Duodenal mucosa (tissue), 2 donors: ENCODE results near the gene NUMB.
"Not testable (repeated sequence)": the region's sequence is repeated elsewhere in the genome, so short reads cannot be mapped to it uniquely, and the experiment has no call there.

Experiments
- H3K27ac ChIP-seq: one replicate; pipeline ENCODE4 v1.7.0; 2013; ENCODE audit warnings: low read depth, low read length
- H3K27me3 ChIP-seq, 2 donors: one replicate each; pipeline ENCODE4 v1.7.0; 2013; ENCODE audit warnings: low read length in 2 of 2, control low read depth in 1 of 2; ENCODE audit not compliant: insufficient read depth in 2 of 2, control insufficient read depth in 1 of 2
- H3K36me3 ChIP-seq, 2 donors: one replicate each; pipeline ENCODE4 v1.7.0; 2013; ENCODE audit warnings: low read length in 2 of 2, control low read depth in 1 of 2; ENCODE audit not compliant: insufficient read depth in 2 of 2, control insufficient read depth in 1 of 2
- H3K4me1 ChIP-seq, 2 donors: one replicate each; pipeline ENCODE4 v1.7.0; 2013; ENCODE audit warnings: low read length in 2 of 2, control low read depth in 1 of 2; ENCODE audit not compliant: insufficient read depth in 2 of 2, control insufficient read depth in 1 of 2
- H3K4me3 ChIP-seq, 2 donors: one replicate each; pipeline ENCODE4 v1.7.0; 2013; ENCODE audit warnings: low read length in 2 of 2, low read depth in 1 of 2
- H3K9ac ChIP-seq, 2 donors: one replicate each; pipeline ENCODE4 v1.7.0; 2013; ENCODE audit warnings: low read length in 2 of 2, low read depth in 1 of 2
- H3K9me3 ChIP-seq, 2 donors: one replicate each; pipeline ENCODE4 v1.7.0; 2013; ENCODE audit warnings: low read length in 2 of 2, control low read depth in 1 of 2; ENCODE audit not compliant: control insufficient read depth in 1 of 2

The NUMB gene

GRCh38 chr14:73424453-73424852 lies 33.9 kb downstream of the NUMB start:
- no peaks in the 10 kb centered on the region for H3K9me3 ChIP-seq
- no peak overlapping the region for H3K27ac ChIP-seq
- no peaks in the 10 kb centered on the region for H3K27me3 ChIP-seq
- no peak overlapping the region for H3K9ac ChIP-seq
- peaks cover 6 to 28% of the 10 kb centered on the region in 2 donors for H3K4me1 ChIP-seq
- H3K4me3 ChIP-seq = no peak overlapping the region
- H3K36me3 ChIP-seq = peaks cover 4 to 11% of the 10 kb centered on the region in 2 donors

GRCh38 chr14:73423092-73423491 lies 35.3 kb downstream of the NUMB start:
- H3K4me1 ChIP-seq = peaks cover 6 to 26% of the 10 kb centered on the region in 2 donors
- peaks cover 4 to 11% of the 10 kb centered on the region in 2 donors for H3K36me3 ChIP-seq
- H3K9me3 ChIP-seq, H3K27me3 ChIP-seq, H3K4me3 ChIP-seq, H3K9ac ChIP-seq, H3K27ac ChIP-seq: not testable (repeated sequence)

- peaks cover 4 to 11% of the 10 kb centered on the region in 2 donors for H3K36me3 ChIP-seq
- H3K4me3 ChIP-seq = no peak overlapping the region
- H3K27me3 ChIP-seq = no peaks in the 10 kb centered on the region
- H3K27ac ChIP-seq = no peak overlapping the region
- H3K9ac ChIP-seq = no peak overlapping the region
- H3K9me3 ChIP-seq = no peaks in the 10 kb centered on the region
- H3K4me1 ChIP-seq = peaks cover 4 to 20% of the 10 kb centered on the region in 2 donors
Observed at GRCh38 chr14:73422515-73422914, 35.8 kb downstream of the NUMB start.

GRCh38 chr14:73418227-73418626 lies 40.1 kb downstream of the NUMB start:
- Histone ChIP-seq H3K27ac (no peak overlapping the region), H3K36me3 (peaks cover 4 to 11% of the 10 kb centered on the region in 2 donors)

GRCh38 chr14:73406248-73406647 lies 52.1 kb downstream of the NUMB start:
- H3K9ac ChIP-seq, H3K4me3 ChIP-seq, H3K36me3 ChIP-seq, H3K27ac ChIP-seq, H3K9me3 ChIP-seq, H3K27me3 ChIP-seq: not testable (repeated sequence)
- peaks cover 0 to 12% of the 10 kb centered on the region in 2 donors for H3K4me1 ChIP-seq

More at GRCh38 chr14:73418227-73418626, 40.1 kb downstream of the NUMB start:
- H3K9me3 ChIP-seq = no peaks in the 10 kb centered on the region
- no peaks in the 10 kb centered on the region for H3K27me3 ChIP-seq
- peaks cover 0 to 12% of the 10 kb centered on the region in 2 donors for H3K4me1 ChIP-seq
- H3K9ac ChIP-seq = no peak overlapping the region
- no peak overlapping the region for H3K4me3 ChIP-seq

- Histone ChIP-seq H3K4me3 (no peak overlapping the region), H3K4me1 (peaks cover 0 to 12% of the 10 kb centered on the region in 2 donors), H3K9ac (no peak overlapping the region), H3K36me3 (no peaks in the 10 kb centered on the region), H3K27ac (no peak overlapping the region), H3K9me3 (no peaks in the 10 kb centered on the region), H3K27me3 (no peaks in the 10 kb centered on the region)
Observed at GRCh38 chr14:73403181-73403752, 55.1 kb downstream of the NUMB start.

- Histone ChIP-seq H3K4me1 (peaks cover 0 to 12% of the 10 kb centered on the region in 2 donors), H3K9ac (no peak overlapping the region), H3K36me3 (no peaks in the 10 kb centered on the region), H3K27me3 (no peaks in the 10 kb centered on the region), H3K4me3 (no peak overlapping the region), H3K27ac (no peak overlapping the region), H3K9me3 (no peaks in the 10 kb centered on the region)
Observed at GRCh38 chr14:73402579-73402978, 55.8 kb downstream of the NUMB start.

GRCh38 chr14:73397810-73398209 lies 60.5 kb downstream of the NUMB start:
- no peak overlapping the region for H3K27ac ChIP-seq
- peaks cover 0 to 12% of the 10 kb centered on the region in 2 donors for H3K4me1 ChIP-seq
- H3K36me3 ChIP-seq = no peaks in the 10 kb centered on the region

GRCh38 chr14:73394317-73394716 lies 64.0 kb downstream of the NUMB start:
- H3K27me3 ChIP-seq = no peaks in the 10 kb centered on the region
- H3K27ac ChIP-seq = no peak overlapping the region
- H3K36me3 ChIP-seq = no peaks in the 10 kb centered on the region
- no peak overlapping the region for H3K4me3 ChIP-seq
- no peak overlapping the region for H3K9ac ChIP-seq
- no peaks in the 10 kb centered on the region for H3K9me3 ChIP-seq
- H3K4me1 ChIP-seq = peaks cover 0 to 16% of the 10 kb centered on the region in 2 donors

More at GRCh38 chr14:73397810-73398209, 60.5 kb downstream of the NUMB start:
- H3K9me3 ChIP-seq = no peaks in the 10 kb centered on the region
- H3K27me3 ChIP-seq = no peaks in the 10 kb centered on the region
- H3K4me3 ChIP-seq = no peak overlapping the region
- no peak overlapping the region for H3K9ac ChIP-seq

- Histone ChIP-seq H3K27me3 (no peaks in the 10 kb centered on the region), H3K27ac (no peak overlapping the region), H3K36me3 (no peaks in the 10 kb centered on the region), H3K9ac (no peak overlapping the region), H3K9me3 (no peaks in the 10 kb centered on the region), H3K4me3 (no peak overlapping the region), H3K4me1 (peaks cover 0 to 16% of the 10 kb centered on the region in 2 donors)
Observed at GRCh38 chr14:73393375-73393774, 65.0 kb downstream of the NUMB start.
